C4-2B (cell line): Measurements from ENCODE around the gene PDE1A.

Experiments
- CTCF ChIP-seq: fragments of 450-650 bp; conservative IDR thresholded peaks from 2 replicates; pipeline ENCODE4 v1.5.1; 2017; ENCODE audit warnings: mild to moderate bottlenecking
- ZFX ChIP-seq: fragments of 450-650 bp; IDR thresholded peaks from 2 replicates; pipeline ENCODE4 v1.6.1; 2017

GRCh38 chr2:182166841-182167240 lies 260.0 kb downstream of the PDE1A start:
- no peak for TF ChIP-seq CTCF
- TF ChIP-seq ZFX = no peak
